ENCODE data around the gene CNTN4.

The CNTN4 gene

GRCh38 chr3:2204054-2204453 lies 105.4 kb downstream of the CNTN4 start:
- DNase-seq (ENCODE audit: low read depth) = no peak
- in situ Hi-C loops (cut with HindIII; ENCODE audit: low sequenced_read_pairs) = no loop called here
- TF ChIP-seq CTCF (IDR thresholded peaks at IDR 0.05; ENCODE audit: low read depth, low read length, missing control alignments) = no peak
- H3K4me3 ChIP-seq (ENCODE audit: low read depth, low read length) = no peak overlapping the region

- no peak overlapping the region for H3K4me3 ChIP-seq (ENCODE audit: low read depth, low read length)
- no peak for TF ChIP-seq CTCF (IDR thresholded peaks at IDR 0.05; ENCODE audit: low read depth, low read length, missing control alignments)
- no peak for DNase-seq (ENCODE audit: low read depth)
- in situ Hi-C loops (cut with HindIII; ENCODE audit: low sequenced_read_pairs) = no loop called here
These were observed 107.0 kb downstream of the CNTN4 start for GRCh38 chr3:2205692-2206091.

- no peak for DNase-seq (ENCODE audit: low read depth)
- H3K4me3 ChIP-seq (ENCODE audit: low read depth, low read length) = no peak overlapping the region
- TF ChIP-seq CTCF (IDR thresholded peaks at IDR 0.05; ENCODE audit: low read depth, low read length, missing control alignments) = no peak
- in situ Hi-C loops (cut with HindIII; ENCODE audit: low sequenced_read_pairs) = no loop called here
These were observed 107.9 kb downstream of the CNTN4 start for GRCh38 chr3:2206536-2206935.

GRCh38 chr3:2211568-2211967 lies 112.9 kb downstream of the CNTN4 start:
- no peak overlapping the region for H3K4me3 ChIP-seq (ENCODE audit: low read depth, low read length)
- no peak for DNase-seq (ENCODE audit: low read depth)
- no peak for TF ChIP-seq CTCF (IDR thresholded peaks at IDR 0.05; ENCODE audit: low read depth, low read length, missing control alignments)
- in situ Hi-C loops (cut with HindIII; ENCODE audit: low sequenced_read_pairs) = no loop called here

GRCh38 chr3:2212206-2212605 lies 113.5 kb downstream of the CNTN4 start:
- in situ Hi-C loops (cut with HindIII; ENCODE audit: low sequenced_read_pairs) = no loop called here
- TF ChIP-seq CTCF (IDR thresholded peaks at IDR 0.05; ENCODE audit: low read depth, low read length, missing control alignments) = no peak
- no peak overlapping the region for H3K4me3 ChIP-seq (ENCODE audit: low read depth, low read length)
- DNase-seq (ENCODE audit: low read depth) = no peak

- in situ Hi-C loops (cut with HindIII; ENCODE audit: low sequenced_read_pairs) = no loop called here
- no peak overlapping the region for H3K4me3 ChIP-seq (ENCODE audit: low read depth, low read length)
- no peak for TF ChIP-seq CTCF (IDR thresholded peaks at IDR 0.05; ENCODE audit: low read depth, low read length, missing control alignments)
- no peak for DNase-seq (ENCODE audit: low read depth)
These were observed 119.7 kb downstream of the CNTN4 start for GRCh38 chr3:2218375-2218774.

GRCh38 chr3:2218816-2219215 lies 120.2 kb downstream of the CNTN4 start:
- no peak for DNase-seq (ENCODE audit: low read depth)
- no peak for TF ChIP-seq CTCF (IDR thresholded peaks at IDR 0.05; ENCODE audit: low read depth, low read length, missing control alignments)
- in situ Hi-C loops (cut with HindIII; ENCODE audit: low sequenced_read_pairs) = no loop called here
- H3K4me3 ChIP-seq (ENCODE audit: low read depth, low read length) = no peak overlapping the region
